ENCODE results near the gene KCNIP4.

DNA sequence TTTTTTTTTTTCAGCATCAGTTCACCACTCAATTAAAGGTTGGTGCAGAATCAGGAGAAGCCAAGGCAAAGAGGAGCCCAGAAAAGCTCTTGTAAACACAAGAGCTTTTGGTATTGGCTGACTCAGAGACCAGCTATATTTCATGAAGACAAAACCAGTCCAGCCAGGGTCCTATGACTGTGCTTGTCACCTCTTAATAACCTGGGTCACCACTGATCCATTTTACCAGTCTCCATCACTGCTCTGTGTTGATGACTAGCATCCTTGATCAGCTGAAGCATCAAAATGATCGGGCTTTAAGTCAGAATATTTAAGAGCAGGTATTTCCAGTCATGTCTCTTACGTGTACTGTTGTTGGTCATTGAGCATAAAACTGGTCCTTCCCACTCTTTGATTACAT is 1010.4 kb downstream of the KCNIP4 start:
- TF ChIP-seq CBX1 (IDR thresholded peaks at IDR 0.05; ENCODE audit: low read depth): no peak
- TF ChIP-seq, protein P1, sequence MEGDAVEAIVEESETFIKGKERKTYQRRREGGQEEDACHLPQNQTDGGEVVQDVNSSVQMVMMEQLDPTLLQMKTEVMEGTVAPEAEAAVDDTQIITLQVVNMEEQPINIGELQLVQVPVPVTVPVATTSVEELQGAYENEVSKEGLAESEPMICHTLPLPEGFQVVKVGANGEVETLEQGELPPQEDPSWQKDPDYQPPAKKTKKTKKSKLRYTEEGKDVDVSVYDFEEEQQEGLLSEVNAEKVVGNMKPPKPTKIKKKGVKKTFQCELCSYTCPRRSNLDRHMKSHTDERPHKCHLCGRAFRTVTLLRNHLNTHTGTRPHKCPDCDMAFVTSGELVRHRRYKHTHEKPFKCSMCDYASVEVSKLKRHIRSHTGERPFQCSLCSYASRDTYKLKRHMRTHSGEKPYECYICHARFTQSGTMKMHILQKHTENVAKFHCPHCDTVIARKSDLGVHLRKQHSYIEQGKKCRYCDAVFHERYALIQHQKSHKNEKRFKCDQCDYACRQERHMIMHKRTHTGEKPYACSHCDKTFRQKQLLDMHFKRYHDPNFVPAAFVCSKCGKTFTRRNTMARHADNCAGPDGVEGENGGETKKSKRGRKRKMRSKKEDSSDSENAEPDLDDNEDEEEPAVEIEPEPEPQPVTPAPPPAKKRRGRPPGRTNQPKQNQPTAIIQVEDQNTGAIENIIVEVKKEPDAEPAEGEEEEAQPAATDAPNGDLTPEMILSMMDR (IDR thresholded peaks at IDR 0.05 in 2 of 3, conservative IDR thresholded peaks at IDR 0.05 in 1 of 3; ENCODE audit: insufficient read depth in 2 of 3, low read depth in 1 of 3, low read length in 3 of 3): no peak
- no peak for TF ChIP-seq HES1 (IDR thresholded peaks at IDR 0.05; ENCODE audit: low read depth)
- TF ChIP-seq, protein P2, sequence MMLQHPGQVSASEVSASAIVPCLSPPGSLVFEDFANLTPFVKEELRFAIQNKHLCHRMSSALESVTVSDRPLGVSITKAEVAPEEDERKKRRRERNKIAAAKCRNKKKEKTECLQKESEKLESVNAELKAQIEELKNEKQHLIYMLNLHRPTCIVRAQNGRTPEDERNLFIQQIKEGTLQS (IDR thresholded peaks at IDR 0.05): no peak
- TF ChIP-seq, protein P2 (CRISPR knock-in tag; conservative IDR thresholded peaks at IDR 0.05): no peak
- TF ChIP-seq, protein P3, sequence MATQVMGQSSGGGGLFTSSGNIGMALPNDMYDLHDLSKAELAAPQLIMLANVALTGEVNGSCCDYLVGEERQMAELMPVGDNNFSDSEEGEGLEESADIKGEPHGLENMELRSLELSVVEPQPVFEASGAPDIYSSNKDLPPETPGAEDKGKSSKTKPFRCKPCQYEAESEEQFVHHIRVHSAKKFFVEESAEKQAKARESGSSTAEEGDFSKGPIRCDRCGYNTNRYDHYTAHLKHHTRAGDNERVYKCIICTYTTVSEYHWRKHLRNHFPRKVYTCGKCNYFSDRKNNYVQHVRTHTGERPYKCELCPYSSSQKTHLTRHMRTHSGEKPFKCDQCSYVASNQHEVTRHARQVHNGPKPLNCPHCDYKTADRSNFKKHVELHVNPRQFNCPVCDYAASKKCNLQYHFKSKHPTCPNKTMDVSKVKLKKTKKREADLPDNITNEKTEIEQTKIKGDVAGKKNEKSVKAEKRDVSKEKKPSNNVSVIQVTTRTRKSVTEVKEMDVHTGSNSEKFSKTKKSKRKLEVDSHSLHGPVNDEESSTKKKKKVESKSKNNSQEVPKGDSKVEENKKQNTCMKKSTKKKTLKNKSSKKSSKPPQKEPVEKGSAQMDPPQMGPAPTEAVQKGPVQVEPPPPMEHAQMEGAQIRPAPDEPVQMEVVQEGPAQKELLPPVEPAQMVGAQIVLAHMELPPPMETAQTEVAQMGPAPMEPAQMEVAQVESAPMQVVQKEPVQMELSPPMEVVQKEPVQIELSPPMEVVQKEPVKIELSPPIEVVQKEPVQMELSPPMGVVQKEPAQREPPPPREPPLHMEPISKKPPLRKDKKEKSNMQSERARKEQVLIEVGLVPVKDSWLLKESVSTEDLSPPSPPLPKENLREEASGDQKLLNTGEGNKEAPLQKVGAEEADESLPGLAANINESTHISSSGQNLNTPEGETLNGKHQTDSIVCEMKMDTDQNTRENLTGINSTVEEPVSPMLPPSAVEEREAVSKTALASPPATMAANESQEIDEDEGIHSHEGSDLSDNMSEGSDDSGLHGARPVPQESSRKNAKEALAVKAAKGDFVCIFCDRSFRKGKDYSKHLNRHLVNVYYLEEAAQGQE (IDR thresholded peaks at IDR 0.05; ENCODE audit: borderline replicate concordance): no peak
- TF ChIP-seq, protein P3 (CRISPR knock-in tag; IDR thresholded peaks at IDR 0.05; ENCODE audit: low read depth): no peak
- no peak for TF ChIP-seq SIN3A (IDR thresholded peaks at IDR 0.05; ENCODE audit: borderline replicate concordance in 2 of 2, control insufficient read depth in 1 of 2, low read depth in 2 of 2, low read length in 2 of 2)
- no peak for TF ChIP-seq IFI16 (CRISPR knock-in tag; IDR thresholded peaks at IDR 0.05)
- TF ChIP-seq ZNF445 (CRISPR knock-in tag; IDR thresholded peaks at IDR 0.05; ENCODE audit: low read depth): no peak
- no peak for TF ChIP-seq GABPB2 (CRISPR knock-in tag; conservative IDR thresholded peaks at IDR 0.05)
- no peak for TF ChIP-seq KLF13 (tag; IDR thresholded peaks at IDR 0.05; ENCODE audit: borderline replicate concordance, low read depth)
- no peak for TF ChIP-seq TEAD2 (tag; IDR thresholded peaks at IDR 0.05)
